ENCODE data around the gene PPA2. TPM values are rescaled to one million over a fixed set of nuclear protein-coding genes. Genes with fewer than 3 reads are reported as not detected.

PPA2 gene
- total RNA-seq, 4 donors from 2014 or later, result 46.2 to 164 (median 84.6) TPM

- Histone ChIP-seq H3K27ac (no peak overlapping the region), H3K36me3 (peaks cover 0 to 24% (median 2%) of the 10 kb centered on the region in 4 donors), H3K4me1 (no peaks in the 10 kb centered on the region), H3K9me3 (no peaks in the 10 kb centered on the region), H3K4me3 (no peak overlapping the region), H3K27me3 (no peaks in the 10 kb centered on the region)
- intact Hi-C loops (cut with DNase I; ENCODE audit: low total_unique reads), result no loop called here
- 57 to 89% methylated on average over 4 of the region's 4 CpGs for WGBS, 2 donors (ENCODE audit: low coverage in 1 of 2)
- TF ChIP-seq POLR2A (IDR thresholded peaks at IDR 0.05) (no peak), POLR2AphosphoS5 (IDR thresholded peaks at IDR 0.05) (no peak), EP300 (IDR thresholded peaks at IDR 0.05; ENCODE audit: low read depth) (no peak)
- TF ChIP-seq, protein P1, sequence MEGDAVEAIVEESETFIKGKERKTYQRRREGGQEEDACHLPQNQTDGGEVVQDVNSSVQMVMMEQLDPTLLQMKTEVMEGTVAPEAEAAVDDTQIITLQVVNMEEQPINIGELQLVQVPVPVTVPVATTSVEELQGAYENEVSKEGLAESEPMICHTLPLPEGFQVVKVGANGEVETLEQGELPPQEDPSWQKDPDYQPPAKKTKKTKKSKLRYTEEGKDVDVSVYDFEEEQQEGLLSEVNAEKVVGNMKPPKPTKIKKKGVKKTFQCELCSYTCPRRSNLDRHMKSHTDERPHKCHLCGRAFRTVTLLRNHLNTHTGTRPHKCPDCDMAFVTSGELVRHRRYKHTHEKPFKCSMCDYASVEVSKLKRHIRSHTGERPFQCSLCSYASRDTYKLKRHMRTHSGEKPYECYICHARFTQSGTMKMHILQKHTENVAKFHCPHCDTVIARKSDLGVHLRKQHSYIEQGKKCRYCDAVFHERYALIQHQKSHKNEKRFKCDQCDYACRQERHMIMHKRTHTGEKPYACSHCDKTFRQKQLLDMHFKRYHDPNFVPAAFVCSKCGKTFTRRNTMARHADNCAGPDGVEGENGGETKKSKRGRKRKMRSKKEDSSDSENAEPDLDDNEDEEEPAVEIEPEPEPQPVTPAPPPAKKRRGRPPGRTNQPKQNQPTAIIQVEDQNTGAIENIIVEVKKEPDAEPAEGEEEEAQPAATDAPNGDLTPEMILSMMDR (IDR thresholded peaks at IDR 0.05), result no peak
- DNase-seq, result no peak
- in situ Hi-C loops (cut with MboI; ENCODE audit: low pct_ligation_motif_present in 1 of 4, low pct_unique_long_range_greater_than_20kb in 1 of 4, low sequenced_read_pairs in 3 of 4), result no loop called here
Observed at GRCh38 chr4:105392858-105393257, 81.0 kb downstream of the PPA2 start.

DNA sequence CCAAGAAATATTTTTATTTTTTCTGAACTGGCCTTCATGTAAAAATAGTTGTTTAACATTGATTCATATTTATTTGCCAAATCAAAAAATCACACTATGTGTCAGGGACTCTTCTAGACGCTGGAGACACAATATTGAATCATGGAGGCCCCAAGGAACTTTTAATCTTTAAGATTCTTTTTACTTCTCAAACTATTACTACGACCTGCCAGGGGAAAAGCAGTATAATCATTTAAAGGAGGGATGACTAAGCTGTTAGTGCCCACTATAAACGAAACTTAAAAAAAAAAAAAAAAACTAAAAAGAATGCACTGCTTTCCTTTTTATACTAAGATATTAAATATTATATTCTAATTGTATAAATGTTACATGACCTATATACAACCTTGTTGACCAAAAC lies 84.7 kb downstream of the PPA2 start:
- Histone ChIP-seq H3K9me3 (no peaks in the 10 kb centered on the region), H3K4me1 (no peaks in the 10 kb centered on the region), H3K36me3 (peaks cover 0 to 10% (median 4%) of the 10 kb centered on the region in 4 donors), H3K27me3 (no peaks in the 10 kb centered on the region), H3K27ac (no peak overlapping the region), H3K4me3 (no peak overlapping the region)
- in situ Hi-C loops (cut with MboI; ENCODE audit: low pct_ligation_motif_present in 1 of 4, low pct_unique_long_range_greater_than_20kb in 1 of 4, low sequenced_read_pairs in 3 of 4), result no loop called here
- intact Hi-C loops (cut with DNase I; ENCODE audit: low total_unique reads), result no loop called here
- no peak for TF ChIP-seq POLR2AphosphoS5 (IDR thresholded peaks at IDR 0.05)
- no peak for TF ChIP-seq POLR2A (IDR thresholded peaks at IDR 0.05)
- TF ChIP-seq, protein P1 (IDR thresholded peaks at IDR 0.05), result no peak
- TF ChIP-seq EP300 (IDR thresholded peaks at IDR 0.05; ENCODE audit: low read depth), result no peak
- no peak for DNase-seq
- WGBS, 2 donors (ENCODE audit: low coverage in 1 of 2), result 73 to 82% methylated on average over 3 of the region's 3 CpGs

DNA sequence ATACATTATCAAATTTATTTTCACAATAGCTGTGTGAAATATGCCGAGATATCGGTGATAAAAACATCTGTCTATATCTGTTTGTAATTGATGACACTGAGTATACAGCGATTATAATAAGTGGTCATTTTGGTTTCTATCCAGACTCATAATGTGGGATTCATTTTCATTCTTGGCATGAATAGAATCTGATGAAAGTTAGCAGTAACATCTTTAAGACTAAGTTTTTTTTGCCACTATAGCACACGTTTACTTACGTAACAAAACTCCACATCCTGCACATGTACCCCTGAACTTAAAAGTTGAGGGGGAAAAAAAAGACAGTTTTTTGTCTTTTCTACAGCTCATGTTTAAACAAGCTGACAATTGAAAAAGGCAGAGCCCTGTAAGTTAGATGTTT lies 86.4 kb downstream of the PPA2 start:
- Histone ChIP-seq H3K4me1 (no peaks in the 10 kb centered on the region), H3K27me3 (no peaks in the 10 kb centered on the region), H3K4me3 (no peak overlapping the region), H3K36me3 (peaks cover 0 to 24% (median 7%) of the 10 kb centered on the region in 4 donors), H3K9me3 (no peaks in the 10 kb centered on the region), H3K27ac (no peak overlapping the region)
- in situ Hi-C loops (cut with MboI; ENCODE audit: low pct_ligation_motif_present in 1 of 4, low pct_unique_long_range_greater_than_20kb in 1 of 4, low sequenced_read_pairs in 3 of 4) (no loop called here), intact Hi-C loops (cut with DNase I; ENCODE audit: low total_unique reads) (no loop called here)
- 92 to 94% methylated on average over 5 of the region's 5 CpGs for WGBS, 2 donors (ENCODE audit: low coverage in 1 of 2)
- TF ChIP-seq EP300 (IDR thresholded peaks at IDR 0.05; ENCODE audit: low read depth) (no peak), POLR2A (IDR thresholded peaks at IDR 0.05) (no peak), POLR2AphosphoS5 (IDR thresholded peaks at IDR 0.05) (no peak)
- TF ChIP-seq, protein P1 (IDR thresholded peaks at IDR 0.05), result no peak
- DNase-seq, result no peak

DNA sequence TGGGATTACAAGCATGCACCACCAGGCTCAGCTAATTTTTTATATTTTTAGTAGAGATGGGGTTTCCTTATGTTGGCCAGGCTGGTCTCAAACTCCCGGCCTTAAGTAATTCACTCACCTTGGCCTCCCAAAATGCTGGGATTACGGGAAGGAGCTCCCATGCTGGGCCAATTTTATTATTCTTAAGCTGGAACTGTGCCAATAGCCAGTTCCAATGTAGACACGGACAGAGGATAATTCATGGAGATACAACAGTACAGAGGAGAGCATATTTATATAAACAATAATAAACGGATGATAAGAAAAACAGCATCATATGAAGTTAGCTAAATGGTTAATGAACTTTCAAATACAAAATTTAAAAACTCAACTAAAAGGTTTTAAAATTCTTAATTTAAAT lies 87.8 kb downstream of the PPA2 start:
- H3K27ac ChIP-seq, result no peak overlapping the region
- TF ChIP-seq, protein P1 (IDR thresholded peaks at IDR 0.05), result no peak
- H3K4me1 ChIP-seq, result no peaks in the 10 kb centered on the region
- no peaks in the 10 kb centered on the region for H3K27me3 ChIP-seq
- intact Hi-C loops (cut with DNase I; ENCODE audit: low total_unique reads), result no loop called here
- in situ Hi-C loops (cut with MboI; ENCODE audit: low pct_ligation_motif_present in 1 of 4, low pct_unique_long_range_greater_than_20kb in 1 of 4, low sequenced_read_pairs in 3 of 4), result no loop called here
- H3K36me3 ChIP-seq, result peaks cover 0 to 27% (median 7%) of the 10 kb centered on the region in 4 donors
- no peak for DNase-seq
- H3K9me3 ChIP-seq, result no peaks in the 10 kb centered on the region
- H3K4me3 ChIP-seq, result no peak overlapping the region
- 57 to 76% methylated on average over 2 to 4 of the region's 4 CpGs for WGBS, 2 donors (ENCODE audit: low coverage in 1 of 2)

All from transverse colon (tissue), 4 donors.